H1 (cell line): ENCODE data around the gene SPINK4. TPM values are rescaled to one million over a fixed set of nuclear protein-coding genes. Genes with fewer than 3 reads are reported as not detected.

Experiments used
- CTCF ChIP-seq, 3 experiments: IDR thresholded peaks; 1 replicate in 2 of 3; 2 replicates in 1 of 3; pipeline versions ENCODE4 v1.5.1 to v1.6.1; 2011; ENCODE audit warnings: low read length in 3 of 3, mild to moderate bottlenecking in 3 of 3, inconsistent platforms in 2 of 3, low read depth in 1 of 3, moderate library complexity in 1 of 3; ENCODE audit not compliant: insufficient read depth in 1 of 3; ENCODE audit errors: control extremely low read depth in 1 of 3
- JUND ChIP-seq: IDR thresholded peaks from 2 replicates; pipeline ENCODE4 v1.6.1; 2011; ENCODE audit warnings: mild to moderate bottlenecking, improper control_type of control experiment, low read length
- KDM1A ChIP-seq: fragments of 200-600, 300-600 bp; sonication (generic); IDR thresholded peaks from 2 replicates; pipeline ENCODE4 v1.7.1; 2016; ENCODE audit warnings: mild to moderate bottlenecking, low read length, borderline replicate concordance
- TAF1 ChIP-seq: IDR thresholded peaks from 2 replicates; pipeline ENCODE4 v1.6.1; 2011; ENCODE audit warnings: mild to moderate bottlenecking, low read depth, low read length
- USF2 ChIP-seq: IDR thresholded peaks from 2 replicates; pipeline ENCODE4 v1.6.1; 2011; ENCODE audit warnings: low read length, improper control_type of control experiment
- polyA plus RNA-seq, 7 experiments: library from polyadenylated mRNA; depleted of rRNA in 3 of 7; stranded (reverse) in 5 of 7; unstranded in 2 of 7; fragments of >200 nt in 5 of 7; fragments of 200-250 nt in 2 of 7; gene quantifications; 1 replicate in 5 of 7; 2 replicates in 1 of 7; 4 replicates in 1 of 7; pipeline versions ENCODE4 v1.2.1 to v1.2.3, GENCODE V29; 2011 to 2013; ENCODE audit warnings: missing spikeins in 2 of 7, mixed read lengths in 2 of 7
- total RNA-seq: library from RNA; stranded (reverse); fragmentation: NEBNext Ultra II Directional; extraction: Animal tissue kit (Norgen Biotek cat#: 25700); gene quantifications from 2 replicates; pipeline ENCODE4 v1.2.1, GENCODE V29; 2021

Gene SPINK4
- total and polyA plus RNA-seq, 2 of the 8 experiments (the other 6 are each of a cell fraction or from before 2014, with no cell fraction given): not detected

GRCh38 chr9:33202018-33202417 lies 37.9 kb upstream of the SPINK4 start (continued):
- TF ChIP-seq CTCF (IDR thresholded peaks at IDR 0.05; ENCODE audit: control extremely low read depth in 1 of 3, insufficient read depth in 1 of 3, low read depth in 1 of 3, low read length in 3 of 3) (no peak), JUND (no peak), KDM1A (no peak), USF2 (no peak), TAF1 (no peak)
